NCI-H1417 treated with DMSO at 0.1 percent for 48 hours (cell line): Measurements from ENCODE around the gene PCSK5.

ENCODE experiments used
- DNase-seq: peaks from one replicate; lab custom pipeline; 2025; lab: John Stamatoyannopoulos, UW

Gene PCSK5

GRCh38 chr9:76138360-76138759, 247.9 kb downstream of the PCSK5 start:
- DNase-seq, result no peak

DNA sequence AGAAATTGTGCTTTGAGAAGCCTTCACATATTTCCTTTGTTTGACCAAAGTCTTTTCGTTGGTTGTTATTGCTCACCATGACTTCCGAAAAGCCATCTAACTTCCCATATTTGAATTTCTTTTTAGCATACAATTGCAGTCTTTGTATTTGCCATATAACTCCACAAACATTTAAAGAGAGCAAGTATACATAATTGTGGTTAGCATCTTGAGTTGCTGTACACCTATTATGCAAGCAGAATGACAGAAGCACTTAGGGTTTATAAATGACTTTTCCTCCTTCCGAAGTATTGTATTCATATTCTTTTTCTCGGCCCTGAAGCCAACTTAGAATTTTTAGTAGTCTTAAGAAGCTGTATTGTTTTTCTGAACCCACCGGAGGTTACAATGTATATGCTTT, 253.4 kb downstream of the PCSK5 start:
- no peak for DNase-seq

DNA sequence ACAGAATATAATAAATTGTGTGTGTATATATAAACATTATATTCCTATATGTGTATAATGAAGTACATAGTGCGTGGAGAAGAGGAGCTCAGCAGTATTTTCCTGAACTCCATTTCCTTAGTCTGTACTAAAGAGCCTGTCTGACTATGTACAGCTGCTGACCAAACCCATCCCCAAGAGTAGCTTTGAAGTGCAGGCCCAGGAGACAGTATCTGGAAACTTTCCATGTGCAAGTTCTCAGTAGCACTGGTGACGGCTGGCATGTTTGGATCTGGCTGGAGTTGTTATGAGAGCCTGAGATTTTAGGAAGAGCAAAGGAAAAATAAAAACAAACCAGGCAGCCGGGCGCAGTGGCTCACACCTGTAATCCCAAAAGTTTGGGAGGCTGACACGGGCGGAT, 259.5 kb downstream of the PCSK5 start:
- no peak for DNase-seq

DNA sequence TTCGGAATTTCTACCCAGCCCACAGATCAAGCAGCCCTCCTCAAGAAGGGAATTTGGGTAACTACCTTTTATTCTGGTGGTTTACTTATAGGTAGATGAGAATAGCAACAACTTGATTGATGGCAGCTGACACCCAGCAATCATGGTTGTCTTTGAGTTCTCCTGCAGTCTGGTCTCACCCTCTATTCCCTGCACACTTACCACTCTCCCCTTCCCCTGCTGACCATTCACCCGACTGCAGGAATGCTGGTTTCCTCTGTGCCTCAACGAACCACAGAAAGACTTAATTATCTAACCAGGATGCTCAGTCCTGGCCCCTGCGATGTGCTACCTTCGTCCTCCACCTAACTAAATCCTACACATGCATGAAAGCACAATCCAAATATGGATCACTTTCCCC, 260.8 kb downstream of the PCSK5 start:
- no peak for DNase-seq

GRCh38 chr9:76153339-76153738, 262.9 kb downstream of the PCSK5 start:
- no peak for DNase-seq

- no peak for DNase-seq
Observed at GRCh38 chr9:76153902-76154629, 263.6 kb downstream of the PCSK5 start.

GRCh38 chr9:76155361-76155760, 264.9 kb downstream of the PCSK5 start:
- DNase-seq, result no peak

DNA sequence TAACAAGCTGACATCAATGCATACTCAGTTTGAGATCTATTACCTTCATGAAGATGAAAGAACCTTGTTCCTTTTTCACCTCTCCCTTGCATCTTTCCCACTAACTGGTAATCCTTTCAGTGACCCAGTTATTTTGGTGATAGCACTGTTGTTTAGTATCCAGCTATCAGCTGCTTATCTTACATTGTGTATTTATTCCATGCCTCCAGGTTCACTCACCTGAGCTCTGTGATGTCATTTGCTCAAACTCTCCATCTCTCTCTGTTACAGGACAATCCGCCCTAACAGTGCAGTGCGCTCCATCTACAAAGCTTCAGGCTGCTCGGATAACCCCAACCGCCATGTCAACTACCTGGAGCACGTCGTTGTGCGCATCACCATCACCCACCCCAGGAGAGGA, 268.2 kb downstream of the PCSK5 start:
- no peak for DNase-seq

- no peak for DNase-seq
Observed at GRCh38 chr9:76159293-76159926, 268.9 kb downstream of the PCSK5 start.

GRCh38 chr9:76161106-76161505, 270.6 kb downstream of the PCSK5 start:
- no peak for DNase-seq

DNA sequence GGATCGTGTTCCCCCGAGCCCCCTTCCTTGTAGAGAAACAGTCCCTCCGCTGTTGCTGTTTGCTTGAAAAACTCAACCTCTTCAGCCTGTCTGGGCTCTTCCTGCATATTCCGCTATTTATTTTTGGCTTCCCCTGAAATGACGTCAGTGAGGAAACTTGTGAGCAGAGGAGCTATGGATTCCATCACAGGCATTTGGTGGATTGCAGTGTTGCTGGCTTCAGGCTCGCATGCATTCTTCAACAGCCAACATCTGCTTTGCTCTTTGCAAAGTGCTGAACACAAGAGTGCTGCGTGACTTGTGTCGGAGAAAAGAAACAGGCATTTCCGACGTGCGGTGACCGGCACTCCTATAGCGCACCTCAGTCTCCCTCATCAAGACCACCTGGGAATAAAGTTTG, 271.1 kb downstream of the PCSK5 start:
- DNase-seq, result no peak

DNA sequence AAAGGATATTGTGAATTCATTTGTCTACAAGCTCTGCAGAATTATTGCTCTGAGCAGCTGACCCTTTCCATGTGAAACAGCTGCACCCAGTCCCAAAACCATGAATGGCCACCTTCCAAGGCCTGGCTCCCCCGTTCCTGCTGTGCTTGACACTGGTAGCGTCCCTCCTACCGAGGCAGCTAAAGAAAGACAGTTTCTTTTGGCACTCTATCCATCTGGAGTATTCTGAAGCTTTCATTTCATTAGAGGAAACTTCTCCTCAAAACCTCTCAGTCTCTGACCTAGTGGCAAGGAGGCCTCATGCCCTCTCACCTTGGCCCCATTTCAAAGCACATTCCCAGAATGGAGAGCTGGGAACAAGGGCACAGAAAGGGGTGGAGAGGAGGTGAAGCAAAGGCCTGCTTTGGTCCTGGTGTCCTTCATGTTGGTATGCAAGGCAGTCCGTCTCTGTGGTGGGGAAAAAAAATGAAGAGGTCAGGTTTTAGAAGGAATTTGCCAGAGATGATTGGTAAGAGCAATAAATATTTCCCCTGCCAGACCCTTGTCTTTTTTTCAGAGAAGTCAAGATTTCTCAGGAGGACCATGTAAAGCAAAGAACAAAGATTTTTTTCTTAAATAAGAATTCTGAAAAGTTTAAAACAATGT, 271.7 kb downstream of the PCSK5 start:
- DNase-seq, result no peak

GRCh38 chr9:76162751-76163500, 272.5 kb downstream of the PCSK5 start:
- DNase-seq, result no peak

DNA sequence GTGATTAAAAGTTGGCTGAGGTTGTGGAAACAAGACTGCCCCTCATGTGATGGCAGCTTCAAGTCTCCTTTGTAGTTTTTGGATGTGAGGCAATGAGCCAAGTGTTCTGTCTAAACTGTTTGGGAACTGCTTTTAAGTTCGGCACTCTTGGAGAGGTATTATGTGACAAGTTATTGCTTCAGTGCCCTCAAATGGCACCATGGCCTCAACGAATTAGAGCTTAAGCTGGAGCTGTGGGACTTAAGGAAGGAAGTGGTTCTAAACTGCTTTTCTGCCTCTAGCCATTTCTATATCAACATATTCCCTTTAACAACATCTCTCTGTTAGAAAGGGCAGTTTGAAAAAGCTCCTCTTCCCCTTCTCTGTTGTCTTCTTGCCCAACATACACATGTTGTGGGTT, 276.1 kb downstream of the PCSK5 start:
- DNase-seq, result no peak

GRCh38 chr9:76176171-76176570, 285.7 kb downstream of the PCSK5 start:
- no peak for DNase-seq

DNA sequence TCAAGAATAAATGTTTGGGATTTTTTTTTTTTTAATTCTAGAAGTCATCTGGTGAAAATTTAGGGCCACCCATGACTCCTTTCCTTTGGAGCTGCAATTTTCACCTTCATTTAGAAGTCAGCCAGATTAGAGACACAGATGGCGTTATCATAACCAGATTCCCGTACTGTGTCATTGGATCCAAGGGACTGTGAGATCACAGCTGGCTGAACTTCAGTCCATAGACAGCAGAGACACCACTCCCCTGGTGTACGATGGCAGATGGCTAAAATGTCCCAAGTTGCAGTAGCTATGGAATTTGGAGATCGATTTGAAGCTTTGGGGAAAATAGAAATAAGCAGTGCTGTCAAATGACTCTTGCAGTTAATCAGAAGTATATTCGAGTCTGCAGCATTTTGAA, 287.5 kb downstream of the PCSK5 start:
- no peak for DNase-seq

- DNase-seq, result no peak
Observed at GRCh38 chr9:76180541-76180940, 290.1 kb downstream of the PCSK5 start.

GRCh38 chr9:76181020-76181641, 290.7 kb downstream of the PCSK5 start:
- DNase-seq, result no peak

DNA sequence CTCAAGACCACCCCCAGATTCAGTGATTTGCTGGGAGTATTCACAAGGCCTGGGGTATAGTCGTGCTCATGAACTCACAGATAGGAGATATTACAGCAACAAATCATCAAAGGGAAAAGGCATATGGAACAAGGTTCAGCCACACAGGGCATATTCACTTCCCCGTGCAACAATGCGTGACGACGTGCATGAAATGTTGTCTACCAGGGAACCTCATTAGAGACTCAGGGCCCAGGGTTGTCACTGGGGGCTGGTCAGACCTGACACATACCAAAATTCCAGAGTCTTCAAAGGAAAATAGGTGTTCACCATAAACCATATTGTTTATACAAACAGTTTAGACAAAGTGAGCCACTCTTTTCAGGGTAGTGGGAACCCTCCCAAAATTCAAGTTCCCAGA, 291.3 kb downstream of the PCSK5 start:
- no peak for DNase-seq

DNA sequence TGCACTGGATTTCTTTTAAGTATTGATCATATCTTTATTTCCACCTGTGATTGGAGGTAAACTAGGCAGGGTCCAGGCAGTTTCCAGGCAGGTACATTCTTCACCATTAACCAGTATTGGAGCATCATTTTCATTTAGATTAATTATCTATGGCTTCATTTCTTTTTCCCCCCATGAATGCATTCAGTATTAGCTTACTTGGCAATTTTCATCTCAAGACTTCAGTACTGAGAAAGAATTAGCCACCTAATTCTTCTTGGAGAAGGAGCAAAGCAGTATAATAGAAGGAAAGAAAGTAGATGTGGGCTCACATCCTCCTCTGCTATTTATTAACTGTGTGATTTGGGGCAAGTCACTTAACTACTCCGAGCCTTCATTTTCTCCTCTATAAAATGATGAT, 295.0 kb downstream of the PCSK5 start:
- no peak for DNase-seq

- no peak for DNase-seq
Observed at GRCh38 chr9:76188286-76188685, 297.8 kb downstream of the PCSK5 start.

DNA sequence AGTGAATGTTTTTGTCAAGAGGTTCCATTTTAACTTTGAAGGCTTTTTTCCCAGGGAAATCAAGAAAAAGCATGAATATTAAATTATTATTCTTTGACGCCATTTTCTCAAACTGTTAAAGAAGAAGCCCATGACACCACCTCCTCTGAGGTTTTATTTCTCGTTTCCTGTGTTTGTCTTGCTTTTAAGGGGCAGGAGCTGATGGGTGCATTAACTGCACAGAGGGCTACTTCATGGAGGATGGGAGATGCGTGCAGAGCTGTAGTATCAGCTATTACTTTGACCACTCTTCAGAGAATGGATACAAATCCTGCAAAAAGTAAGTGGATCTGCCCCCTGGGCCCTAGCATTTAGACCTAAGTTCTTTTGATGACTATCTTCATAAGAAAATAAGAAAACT, 298.4 kb downstream of the PCSK5 start:
- DNase-seq, result no peak
